Activated B cell treated with CpG ODN at 0.5 μM for 24 hours (primary cell): Measurements from ENCODE around the gene FSD1. TPM values are rescaled to one million over a fixed set of nuclear protein-coding genes. Genes with fewer than 3 reads are reported as not detected.

Experiments
- ATAC-seq: fragments of 200-7000 bp; cut with Tn5 transposase; one replicate; pipeline ENCODE4 v1.10.0; 2021; ENCODE audit warnings: low read depth, mild to moderate bottlenecking, moderate library complexity
- CTCF ChIA-PET: fragments of 350-600 bp; sonication (Branson Sonifier 250); formaldehyde crosslinking; loops from one replicate; lab custom pipeline; 2021; ENCODE audit warnings: antibody characterized with exemption; lab: Charles Lee
- POLR2A ChIA-PET: fragments of 350-600 bp; sonication (Branson Sonifier 250); formaldehyde crosslinking; loops from one replicate; lab custom pipeline; 2021; ENCODE audit warnings: antibody characterized with exemption; lab: Charles Lee
- DNase-seq: peaks from one replicate; pipeline ENCODE4 v3.0.0; 2022
- H3K27ac Mint-ChIP-seq: one replicate; pipeline ENCODE4 v1.8.0; 2020; ENCODE audit warnings: mixed read lengths
- H3K27me3 Mint-ChIP-seq: one replicate; pipeline ENCODE4 v1.8.0; 2021; ENCODE audit warnings: mixed read lengths
- H3K36me3 Mint-ChIP-seq: one replicate; pipeline ENCODE4 v1.8.0; 2021; ENCODE audit warnings: low read depth, mixed read lengths
- H3K4me1 Mint-ChIP-seq: one replicate; pipeline ENCODE4 v1.8.0; 2021; ENCODE audit warnings: mixed read lengths
- H3K4me3 Mint-ChIP-seq: one replicate; pipeline ENCODE4 v1.8.0; 2020; ENCODE audit warnings: mild to moderate bottlenecking, mixed read lengths
- H3K9me3 Mint-ChIP-seq: one replicate; pipeline ENCODE4 v1.8.0; 2020; ENCODE audit warnings: mixed read lengths
- CTCF ChIP-seq: fragments of 200-600 bp; IDR thresholded peaks from one replicate; pipeline ENCODE4 v1.8.0; 2022; ENCODE audit warnings: antibody characterized with exemption, mild to moderate bottlenecking
- intact Hi-C: fragments of 100-400 bp; cut with micrococcal nuclease; formaldehyde crosslinking; loops from one replicate; pipeline ENCODE4 v1.15.1; 2024
- total RNA-seq: library from RNA; stranded (reverse); gene quantifications from 2 replicates; pipeline ENCODE4 v1.2.3, GENCODE V29; 2022

FSD1 gene
- total RNA-seq, 1 donor from 2014 or later, result 2.6 TPM

DNA sequence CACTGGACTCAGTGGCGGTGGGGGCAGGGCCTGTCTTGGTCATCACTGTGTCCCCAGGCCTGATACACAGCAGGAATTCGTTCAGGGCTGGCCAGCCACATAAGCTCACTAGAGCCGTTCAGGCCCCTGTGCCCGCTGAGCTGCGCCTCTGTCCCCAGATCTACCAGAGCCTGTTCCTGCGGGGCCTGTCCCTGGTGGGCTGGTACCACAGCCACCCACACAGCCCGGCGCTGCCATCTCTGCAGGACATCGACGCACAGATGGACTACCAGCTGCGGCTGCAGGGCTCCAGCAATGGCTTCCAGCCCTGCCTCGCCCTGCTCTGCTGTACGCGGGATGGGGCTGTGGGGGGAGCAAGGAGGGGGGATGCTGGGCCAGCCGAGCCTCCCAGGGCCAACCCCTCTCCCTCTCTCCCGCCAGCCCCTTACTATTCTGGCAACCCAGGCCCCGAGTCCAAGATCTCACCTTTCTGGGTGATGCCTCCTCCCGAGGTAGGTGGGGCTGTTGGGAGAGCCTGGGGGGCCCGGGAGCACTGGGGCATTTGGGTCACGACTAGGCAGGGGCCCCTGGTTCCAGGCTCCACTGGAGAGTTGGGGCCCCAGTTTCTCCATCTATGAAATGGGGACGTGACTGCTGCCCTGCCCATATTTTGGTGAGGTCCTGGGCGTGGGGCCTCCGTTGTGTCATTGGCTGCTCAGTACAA is 52.8 kb downstream of the FSD1 start:
- no peak for TF ChIP-seq CTCF
- ChIA-PET CTCF (no interaction called here), POLR2A (interaction anchor here (0.7 kb wide), 1 partner anchor 84 kb away, joined by 5 read pairs; no protein-coding TSS in a partner anchor)
- Mint-ChIP-seq H3K9me3 (no peaks in the 10 kb centered on the region), H3K27ac (no peak overlapping the region), H3K4me1 (peaks cover 2% of the 10 kb centered on the region), H3K27me3 (no peaks in the 10 kb centered on the region), H3K36me3 (peaks cover 29% of the 10 kb centered on the region), H3K4me3 (no peak overlapping the region)
- ATAC-seq, result no peak
- DNase-seq, result no peak
- intact Hi-C loops, result no loop called here

- intact Hi-C loops, result no loop called here
- Mint-ChIP-seq H3K36me3 (peaks cover 35% of the 10 kb centered on the region), H3K27ac (no peak overlapping the region), H3K9me3 (no peaks in the 10 kb centered on the region), H3K27me3 (no peaks in the 10 kb centered on the region), H3K4me1 (no peaks in the 10 kb centered on the region), H3K4me3 (no peak overlapping the region)
- POLR2A ChIA-PET, result no interaction called here
- TF ChIP-seq CTCF, result no peak
- ATAC-seq, result no peak
- CTCF ChIA-PET, result no interaction called here
- DNase-seq, result no peak
These were observed 53.5 kb downstream of the FSD1 start for GRCh38 chr19:4357921-4358326.

- ATAC-seq (no peak), DNase-seq (no peak)
- TF ChIP-seq CTCF, result no peak
- peaks cover 42% of the 10 kb centered on the region for H3K36me3 Mint-ChIP-seq
- H3K27ac Mint-ChIP-seq, result no peak overlapping the region
- intact Hi-C loops, result no loop called here
- no peaks in the 10 kb centered on the region for H3K9me3 Mint-ChIP-seq
- POLR2A ChIA-PET, result no interaction called here
- no peaks in the 10 kb centered on the region for H3K27me3 Mint-ChIP-seq
- no peak overlapping the region for H3K4me3 Mint-ChIP-seq
- no peaks in the 10 kb centered on the region for H3K4me1 Mint-ChIP-seq
- CTCF ChIA-PET, result no interaction called here
These were observed 54.6 kb downstream of the FSD1 start for GRCh38 chr19:4358709-4359626.

GRCh38 chr19:4359627-4360000 is 55.2 kb downstream of the FSD1 start:
- H3K4me1 Mint-ChIP-seq, result no peaks in the 10 kb centered on the region
- TF ChIP-seq CTCF, result no peak
- peaks cover 42% of the 10 kb centered on the region for H3K36me3 Mint-ChIP-seq
- no peak overlapping the region for H3K27ac Mint-ChIP-seq
- H3K9me3 Mint-ChIP-seq, result no peaks in the 10 kb centered on the region
- CTCF ChIA-PET, result no interaction called here
- ATAC-seq (no peak), DNase-seq (no peak)
- no peak overlapping the region for H3K4me3 Mint-ChIP-seq
- POLR2A ChIA-PET, result no interaction called here
- intact Hi-C loops, result no loop called here
- no peaks in the 10 kb centered on the region for H3K27me3 Mint-ChIP-seq

GRCh38 chr19:4360081-4360569 is 55.7 kb downstream of the FSD1 start:
- intact Hi-C loops, result no loop called here
- ChIA-PET POLR2A (no interaction called here), CTCF (no interaction called here)
- H3K27me3 Mint-ChIP-seq, result no peaks in the 10 kb centered on the region
- H3K4me3 Mint-ChIP-seq, result no peak overlapping the region
- no peak overlapping the region for H3K27ac Mint-ChIP-seq
- no peak for DNase-seq
- no peak for ATAC-seq
- peaks cover 45% of the 10 kb centered on the region for H3K36me3 Mint-ChIP-seq
- H3K4me1 Mint-ChIP-seq, result no peaks in the 10 kb centered on the region
- TF ChIP-seq CTCF, result no peak
- no peaks in the 10 kb centered on the region for H3K9me3 Mint-ChIP-seq
